H9 (cell line): Measurements from ENCODE around the gene JAGN1. TPM values are rescaled to one million over a fixed set of nuclear protein-coding genes. Genes with fewer than 3 reads are reported as not detected.

Source experiments
- DNase-seq: peaks from one replicate; pipeline ENCODE4 v3.0.0-alpha.2; 2017
- H2AFZ ChIP-seq: one replicate; pipeline ENCODE4 v1.6.1; 2013; ENCODE audit warnings: mild to moderate bottlenecking, low read length, control low read depth, moderate library complexity
- H2AK5ac ChIP-seq: 2 replicates; pipeline ENCODE4 v1.6.1; 2013; ENCODE audit warnings: low read length, control low read depth, mixed read lengths; ENCODE audit not compliant: insufficient read length
- H2BK120ac ChIP-seq: one replicate; pipeline ENCODE4 v1.6.1; 2013; ENCODE audit warnings: low read depth, mild to moderate bottlenecking, low read length, control low read depth, inconsistent platforms; ENCODE audit not compliant: poor library complexity, severe bottlenecking
- H2BK12ac ChIP-seq: 2 replicates; pipeline ENCODE4 v1.6.1; 2013; ENCODE audit warnings: low read length, control low read depth, mixed read lengths, low read depth; ENCODE audit not compliant: insufficient read length
- H2BK15ac ChIP-seq: 2 replicates; pipeline ENCODE4 v1.6.1; 2013; ENCODE audit warnings: low read depth, low read length, control low read depth
- H2BK20ac ChIP-seq: one replicate; pipeline ENCODE4 v1.6.1; 2013; ENCODE audit warnings: low read depth, mild to moderate bottlenecking, low read length, control low read depth, inconsistent platforms; ENCODE audit not compliant: poor library complexity, severe bottlenecking
- H2BK5ac ChIP-seq: 2 replicates; pipeline ENCODE4 v1.6.1; 2013; ENCODE audit warnings: low read length, control low read depth, mixed read lengths; ENCODE audit not compliant: insufficient read length
- H3K14ac ChIP-seq: 2 replicates; pipeline ENCODE4 v1.6.1; 2013; ENCODE audit warnings: low read length, control low read depth; ENCODE audit not compliant: insufficient read depth
- H3K18ac ChIP-seq: 2 replicates; pipeline ENCODE4 v1.6.1; 2013; ENCODE audit warnings: low read depth, mild to moderate bottlenecking, mixed read lengths, low read length, control low read depth; ENCODE audit not compliant: insufficient read length
- H3K23ac ChIP-seq: 2 replicates; pipeline ENCODE4 v1.6.1; 2013; ENCODE audit warnings: low read length, control low read depth, mixed read lengths, low read depth; ENCODE audit not compliant: insufficient read length
- H3K23me2 ChIP-seq: 2 replicates; pipeline ENCODE4 v1.6.1; 2013; ENCODE audit warnings: low read depth, mild to moderate bottlenecking, mixed read lengths, low read length, control low read depth; ENCODE audit not compliant: insufficient read length, poor library complexity, severe bottlenecking
- H3K27ac ChIP-seq: 2 replicates; pipeline ENCODE4 v1.5.1; 2013; ENCODE audit warnings: low read length, control low read depth, mixed read lengths, low read depth; ENCODE audit not compliant: insufficient read length
- H3K27me3 ChIP-seq: 2 replicates; pipeline ENCODE4 v1.6.1; 2013; ENCODE audit warnings: low read length, control low read depth, inconsistent platforms; ENCODE audit not compliant: insufficient read depth
- H3K4ac ChIP-seq: 2 replicates; pipeline ENCODE4 v1.6.1; 2013; ENCODE audit warnings: low read depth, mild to moderate bottlenecking, control low read depth, inconsistent platforms, low read length, moderate library complexity
- H3K4me1 ChIP-seq: 2 replicates; pipeline ENCODE4 v1.6.1; 2013; ENCODE audit warnings: low read length, control low read depth, inconsistent platforms; ENCODE audit not compliant: insufficient read depth
- H3K4me2 ChIP-seq: 2 replicates; pipeline ENCODE4 v1.6.1; 2013; ENCODE audit warnings: low read length, control low read depth, mixed read lengths; ENCODE audit not compliant: insufficient read length, insufficient read depth
- H3K56ac ChIP-seq: 2 replicates; pipeline ENCODE4 v1.6.1; 2013; ENCODE audit warnings: low read depth, mild to moderate bottlenecking, mixed read lengths, low read length, control low read depth; ENCODE audit not compliant: insufficient read length
- H3K79me1 ChIP-seq: 2 replicates; pipeline ENCODE4 v1.6.1; 2013; ENCODE audit warnings: low read depth, mild to moderate bottlenecking, moderate library complexity, low read length, control low read depth, inconsistent platforms; ENCODE audit not compliant: insufficient read depth, poor library complexity, severe bottlenecking
- H3K79me2 ChIP-seq: 2 replicates; pipeline ENCODE4 v1.6.1; 2013; ENCODE audit warnings: low read length, control low read depth, inconsistent platforms; ENCODE audit not compliant: insufficient read depth
- H3K9ac ChIP-seq: 2 replicates; pipeline ENCODE4 v1.6.1; 2013; ENCODE audit warnings: low read length, control low read depth, mixed read lengths; ENCODE audit not compliant: insufficient read length; ENCODE audit errors: extremely low read depth
- H3K9me3 ChIP-seq: one replicate; pipeline ENCODE4 v1.6.1; 2013; ENCODE audit warnings: low read depth, low read length, inconsistent platforms; ENCODE audit not compliant: control insufficient read depth
- H3T11ph ChIP-seq: one replicate; pipeline ENCODE4 v1.6.1; 2013; ENCODE audit warnings: mild to moderate bottlenecking, low read length, control low read depth, inconsistent platforms
- H4K20me1 ChIP-seq: one replicate; pipeline ENCODE4 v1.6.1; 2013; ENCODE audit not compliant: control insufficient read depth, insufficient read length, insufficient read depth
- H4K5ac ChIP-seq: 2 replicates; pipeline ENCODE4 v1.6.1; 2013; ENCODE audit warnings: low read depth, mild to moderate bottlenecking, mixed read lengths, low read length, control low read depth; ENCODE audit not compliant: insufficient read length
- H4K8ac ChIP-seq: replicated peaks from 2 replicates; pipeline ENCODE4 v1.6.1; 2013; ENCODE audit warnings: low read length, control low read depth, mixed read lengths, low read depth; ENCODE audit not compliant: insufficient read length
- H4K91ac ChIP-seq: 2 replicates; pipeline ENCODE4 v1.6.1; 2013; ENCODE audit warnings: low read depth, mild to moderate bottlenecking, moderate library complexity, mixed read lengths, low read length, control low read depth; ENCODE audit not compliant: insufficient read length
- H3K27ac Mint-ChIP-seq, 3 experiments: 2 replicates in 2 of 3; 3 replicates in 1 of 3; pipeline ENCODE4 v1.8.0; 2020 to 2021; ENCODE audit warnings: mixed read lengths in 3 of 3, mild to moderate bottlenecking in 1 of 3, moderate library complexity in 1 of 3
- H3K27me3 Mint-ChIP-seq: 2 replicates; pipeline ENCODE4 v1.8.0; 2021; ENCODE audit warnings: low read depth, mild to moderate bottlenecking, moderate library complexity, mixed read lengths
- H3K36me3 Mint-ChIP-seq, 3 experiments: 2 replicates in 2 of 3; 3 replicates in 1 of 3; pipeline ENCODE4 v1.8.0; 2020 to 2021; ENCODE audit warnings: low read depth in 3 of 3, mixed read lengths in 3 of 3; ENCODE audit not compliant: insufficient read depth in 1 of 3
- H3K4me1 Mint-ChIP-seq, 2 experiments: 2 replicates each; pipeline ENCODE4 v1.8.0; 2020; ENCODE audit warnings: mixed read lengths in 2 of 2
- H3K4me3 Mint-ChIP-seq, 2 experiments: 2 replicates in 1 of 2; 3 replicates in 1 of 2; pipeline ENCODE4 v1.8.0; 2020 to 2021; ENCODE audit warnings: mild to moderate bottlenecking in 2 of 2, mixed read lengths in 2 of 2, moderate library complexity in 1 of 2
- H3K9me3 Mint-ChIP-seq, 2 experiments: 2 replicates in 1 of 2; 3 replicates in 1 of 2; pipeline ENCODE4 v1.8.0; 2020; ENCODE audit warnings: mild to moderate bottlenecking in 2 of 2, mixed read lengths in 2 of 2, moderate library complexity in 1 of 2
- WGBS: extraction: QIAGEN DNeasy Blood & Tissue Kit; methylation state at CpG from one replicate; pipeline ENCODE4 v1.1.7; 2013; ENCODE audit warnings: missing lambda C conversion rate, low lambda C conversion rate, mixed read lengths; ENCODE audit not compliant: insufficient read length; ENCODE audit errors: extremely low coverage; 5-methylcytosine and 5-hydroxymethylcytosine counted together
- total RNA-seq: library from RNA; stranded (reverse); gene quantifications from 2 replicates; pipeline ENCODE4 v1.2.1, GENCODE V29; 2021
- TF ChIP-seq, protein P1 (sequence below): fragments of 200-600 bp; sonication (generic); conservative IDR thresholded peaks from 3 replicates; pipeline ENCODE4 v1.8.0; 2021; ENCODE audit warnings: antibody characterized with exemption, mild to moderate bottlenecking

Gene JAGN1
- total RNA-seq, 1 experiment from 2014 or later = 33.5 TPM

GRCh38 chr3:9935966-9936510 lies 45.6 kb downstream of the JAGN1 start:
- H3K56ac ChIP-seq = no peak overlapping the region
- H4K91ac ChIP-seq = no peak overlapping the region
- no peaks in the 10 kb centered on the region; a peak in 3 of 5 replicates for H3K9me3 Mint-ChIP-seq
- no peaks in the 10 kb centered on the region for H4K20me1 ChIP-seq
- H2BK5ac ChIP-seq = no peak overlapping the region
- H3K79me1 ChIP-seq = no peaks in the 10 kb centered on the region
- no peak overlapping the region for H3T11ph ChIP-seq
- TF ChIP-seq, protein P1, sequence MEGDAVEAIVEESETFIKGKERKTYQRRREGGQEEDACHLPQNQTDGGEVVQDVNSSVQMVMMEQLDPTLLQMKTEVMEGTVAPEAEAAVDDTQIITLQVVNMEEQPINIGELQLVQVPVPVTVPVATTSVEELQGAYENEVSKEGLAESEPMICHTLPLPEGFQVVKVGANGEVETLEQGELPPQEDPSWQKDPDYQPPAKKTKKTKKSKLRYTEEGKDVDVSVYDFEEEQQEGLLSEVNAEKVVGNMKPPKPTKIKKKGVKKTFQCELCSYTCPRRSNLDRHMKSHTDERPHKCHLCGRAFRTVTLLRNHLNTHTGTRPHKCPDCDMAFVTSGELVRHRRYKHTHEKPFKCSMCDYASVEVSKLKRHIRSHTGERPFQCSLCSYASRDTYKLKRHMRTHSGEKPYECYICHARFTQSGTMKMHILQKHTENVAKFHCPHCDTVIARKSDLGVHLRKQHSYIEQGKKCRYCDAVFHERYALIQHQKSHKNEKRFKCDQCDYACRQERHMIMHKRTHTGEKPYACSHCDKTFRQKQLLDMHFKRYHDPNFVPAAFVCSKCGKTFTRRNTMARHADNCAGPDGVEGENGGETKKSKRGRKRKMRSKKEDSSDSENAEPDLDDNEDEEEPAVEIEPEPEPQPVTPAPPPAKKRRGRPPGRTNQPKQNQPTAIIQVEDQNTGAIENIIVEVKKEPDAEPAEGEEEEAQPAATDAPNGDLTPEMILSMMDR = no peak
- H3K18ac ChIP-seq = no peak overlapping the region
- no peak overlapping the region for H3K4ac ChIP-seq
- H4K8ac ChIP-seq = no peak overlapping the region
- H3K27ac Mint-ChIP-seq = no peak overlapping the region
- H3K79me2 ChIP-seq = no peaks in the 10 kb centered on the region
- H3K27me3 ChIP-seq = no peaks in the 10 kb centered on the region
- no peak overlapping the region for H2AK5ac ChIP-seq
- WGBS = no CpG with 5 or more reads among the region's 5 CpGs
- H3K23ac ChIP-seq = no peak overlapping the region
- H2BK15ac ChIP-seq = no peak overlapping the region
- DNase-seq = no peak
- H2BK20ac ChIP-seq = no peak overlapping the region
- no peak overlapping the region for H2BK120ac ChIP-seq
- H3K9me3 ChIP-seq = no peaks in the 10 kb centered on the region
- H4K5ac ChIP-seq = no peak overlapping the region
- peaks cover 7% of the 10 kb centered on the region for H3K23me2 ChIP-seq
- no peak overlapping the region for H2BK12ac ChIP-seq
- no peak overlapping the region for H3K27ac ChIP-seq
- H3K9ac ChIP-seq = no peak overlapping the region
- no peak overlapping the region for H3K4me2 ChIP-seq
- H3K27me3 Mint-ChIP-seq = peaks cover 5% of the 10 kb centered on the region
- no peak overlapping the region for H2AFZ ChIP-seq
- no peak overlapping the region for H3K14ac ChIP-seq
- no peak overlapping the region for H3K4me3 Mint-ChIP-seq
- H3K4me1 Mint-ChIP-seq = peaks cover 10 to 14% of the 10 kb centered on the region in 2 experiments
- H3K36me3 Mint-ChIP-seq = peaks cover 4 to 34% (median 18%) of the 10 kb centered on the region in 3 experiments
- H3K4me1 ChIP-seq = no peaks in the 10 kb centered on the region; the same call in 1 of the 2 replicates
